K562 (cell line): Measurements from ENCODE around the gene SIAE. TPM values are rescaled to one million over a fixed set of nuclear protein-coding genes. Genes with fewer than 3 reads are reported as not detected.

Experiments
- ARID1B ChIP-seq: fragments of 450-650 bp; IDR thresholded peaks from 2 replicates; pipeline ENCODE4 v1.6.1; 2016; ENCODE audit warnings: antibody characterized with exemption, mild to moderate bottlenecking, inconsistent platforms
- C11orf30 ChIP-seq: fragments of 450-650 bp; IDR thresholded peaks from 2 replicates; pipeline ENCODE4 v1.6.1; 2016; ENCODE audit warnings: low read depth, mild to moderate bottlenecking
- CBFB ChIP-seq: sonication (generic); formaldehyde crosslinking; IDR thresholded peaks from 2 replicates; pipeline ENCODE4 v1.4.0; 2020; ENCODE audit warnings: mild to moderate bottlenecking, missing genetic modification reagents
- CBX3 ChIP-seq, 2 experiments: IDR thresholded peaks; 1 replicate in 1 of 2; 2 replicates in 1 of 2; pipeline ENCODE4 v1.6.1; 2012; ENCODE audit warnings: inconsistent platforms in 2 of 2, low read length in 2 of 2, borderline replicate concordance in 1 of 2, control low read depth in 1 of 2
- CCAR2 ChIP-seq: fragments of 200-400 bp; formaldehyde crosslinking; IDR thresholded peaks from 2 replicates; pipeline ENCODE4 v1.6.1; 2017; ENCODE audit warnings: mild to moderate bottlenecking, low read depth, low read length
- COPS2 ChIP-seq: fragments of 450-650 bp; conservative IDR thresholded peaks from 2 replicates; pipeline ENCODE4 v1.6.1; 2016; ENCODE audit warnings: mild to moderate bottlenecking, moderate library complexity
- CREB1 ChIP-seq, 2 experiments: sonication (generic) in 1 of 2; formaldehyde crosslinking in 1 of 2; IDR thresholded peaks; 2 replicates each; pipeline versions ENCODE4 v1.6.1 to v1.8.0; 2012 to 2022; ENCODE audit warnings: inconsistent platforms in 1 of 2, mild to moderate bottlenecking in 1 of 2, missing genetic modification reagents in 1 of 2, moderate library complexity in 1 of 2
- EP400 ChIP-seq: fragments of 450-650 bp; IDR thresholded peaks from 2 replicates; pipeline ENCODE4 v1.6.1; 2017; ENCODE audit warnings: antibody characterized with exemption, mild to moderate bottlenecking, moderate library complexity
- FOXA1 ChIP-seq: fragments of 450-650 bp; IDR thresholded peaks from 2 replicates; pipeline ENCODE4 v1.6.1; 2016; ENCODE audit warnings: mild to moderate bottlenecking, borderline replicate concordance
- GATAD2A ChIP-seq: fragments of 450-650 bp; IDR thresholded peaks from 2 replicates; pipeline ENCODE4 v1.6.1; 2017
- HCFC1 ChIP-seq: IDR thresholded peaks from 2 replicates; pipeline ENCODE4 v1.6.1; 2012; ENCODE audit warnings: low read depth, low read length, improper control_type of control experiment
- HDAC1 ChIP-seq, 2 experiments: fragments of 450-650 bp; IDR thresholded peaks; 2 replicates each; pipeline ENCODE4 v1.6.1; 2016 to 2017; ENCODE audit warnings: inconsistent platforms in 1 of 2, mild to moderate bottlenecking in 1 of 2, moderate library complexity in 1 of 2
- HNRNPUL1 ChIP-seq: fragments of 200-400 bp; formaldehyde crosslinking; IDR thresholded peaks from 2 replicates; pipeline ENCODE4 v1.6.1; 2017; ENCODE audit warnings: low read length
- MCM3 ChIP-seq: fragments of 450-650 bp; IDR thresholded peaks from 2 replicates; pipeline ENCODE4 v1.6.1; 2016
- MXI1 ChIP-seq: IDR thresholded peaks from 2 replicates; pipeline ENCODE4 v1.6.1; 2011; ENCODE audit warnings: low read depth, mild to moderate bottlenecking, improper control_type of control experiment, low read length
- NCOA4 ChIP-seq: fragments of 450-650 bp; IDR thresholded peaks from 2 replicates; pipeline ENCODE4 v1.6.1; 2018; ENCODE audit warnings: mild to moderate bottlenecking; ENCODE audit not compliant: partially characterized antibody
- NCOR1 ChIP-seq: fragments of 450-650 bp; IDR thresholded peaks from 2 replicates; pipeline ENCODE4 v1.6.1; 2016; ENCODE audit warnings: mild to moderate bottlenecking, moderate library complexity
- POLR2AphosphoS5 ChIP-seq: IDR thresholded peaks from 2 replicates; pipeline ENCODE4 v1.6.1; 2011; ENCODE audit warnings: mild to moderate bottlenecking, low read depth, low read length, moderate library complexity; ENCODE audit not compliant: control insufficient read depth, insufficient read depth
- TAL1 ChIP-seq: fragments of 450-650 bp; IDR thresholded peaks from 2 replicates; pipeline ENCODE4 v1.6.1; 2016; ENCODE audit warnings: mild to moderate bottlenecking
- ZNF124 ChIP-seq: sonication (generic); formaldehyde crosslinking; IDR thresholded peaks from 2 replicates; pipeline ENCODE4 v1.8.1; 2022; ENCODE audit warnings: missing genetic modification reagents
- ZNF224 ChIP-seq: sonication (generic); formaldehyde crosslinking; IDR thresholded peaks from 2 replicates; pipeline ENCODE4 v1.8.0; 2022; ENCODE audit warnings: mild to moderate bottlenecking, missing genetic modification reagents
- polyA plus RNA-seq, 8 experiments: library from polyadenylated mRNA; depleted of rRNA in 4 of 8; stranded (reverse) in 5 of 8; unstranded in 3 of 8; fragments of >200 nt; fragmentation: Nextera tagmentation in 2 of 8; fragmentation: Illumina TruSeq in 1 of 8; extraction: Ambion mirVana in 2 of 8; extraction: Trizol in 1 of 8; gene quantifications; 2 replicates each; pipeline versions ENCODE4 v1.2.1 to v1.2.3, GENCODE V29; 2011 to 2014; ENCODE audit warnings: inconsistent platforms in 1 of 8, missing spikeins in 1 of 8
- total RNA-seq, 7 experiments: library from RNA; depleted of rRNA in 6 of 7; stranded (reverse); fragments of >200 nt in 6 of 7; fragmentation: Illumina TruSeq in 2 of 7; extraction: Trizol in 2 of 7; gene quantifications; 2 replicates each; pipeline versions ENCODE4 v1.2.1 to v1.2.3, GENCODE V29; 2011 to 2021; ENCODE audit warnings: low replicate concordance in 1 of 7
- TF ChIP-seq, protein P1 (sequence below): fragments of 250-450 bp; sonication (Bioruptor Pico); IDR thresholded peaks from 2 replicates; pipeline ENCODE4 v1.4.0; 2020
- TF ChIP-seq, protein P2 (sequence below): fragments of 250-450 bp; sonication (Bioruptor Pico); IDR thresholded peaks from 2 replicates; pipeline ENCODE4 v1.5.0; 2021
- TF ChIP-seq, protein P3 (sequence below), 3 experiments: fragments of 200-800 bp in 1 of 3; fragments of 250-450 bp in 1 of 3; fragments of 450-650 bp in 1 of 3; sonication (Bioruptor Pico) in 1 of 3; sonication (Bioruptor generic) in 1 of 3; formaldehyde crosslinking in 1 of 3; IDR thresholded peaks; 2 replicates each; pipeline versions ENCODE4 v1.6.1 to v1.8.0; 2016 to 2022; ENCODE audit warnings: mild to moderate bottlenecking in 2 of 3, missing genetic modification characterization in 2 of 3, missing compliant biosample characterization in 1 of 3, moderate library complexity in 1 of 3

SIAE gene
- total and polyA plus RNA-seq, 9 of the 15 experiments (the other 6 are each of a cell fraction or from before 2014, with no cell fraction given): 0.89 to 9.6 (median 3.7) TPM

DNA sequence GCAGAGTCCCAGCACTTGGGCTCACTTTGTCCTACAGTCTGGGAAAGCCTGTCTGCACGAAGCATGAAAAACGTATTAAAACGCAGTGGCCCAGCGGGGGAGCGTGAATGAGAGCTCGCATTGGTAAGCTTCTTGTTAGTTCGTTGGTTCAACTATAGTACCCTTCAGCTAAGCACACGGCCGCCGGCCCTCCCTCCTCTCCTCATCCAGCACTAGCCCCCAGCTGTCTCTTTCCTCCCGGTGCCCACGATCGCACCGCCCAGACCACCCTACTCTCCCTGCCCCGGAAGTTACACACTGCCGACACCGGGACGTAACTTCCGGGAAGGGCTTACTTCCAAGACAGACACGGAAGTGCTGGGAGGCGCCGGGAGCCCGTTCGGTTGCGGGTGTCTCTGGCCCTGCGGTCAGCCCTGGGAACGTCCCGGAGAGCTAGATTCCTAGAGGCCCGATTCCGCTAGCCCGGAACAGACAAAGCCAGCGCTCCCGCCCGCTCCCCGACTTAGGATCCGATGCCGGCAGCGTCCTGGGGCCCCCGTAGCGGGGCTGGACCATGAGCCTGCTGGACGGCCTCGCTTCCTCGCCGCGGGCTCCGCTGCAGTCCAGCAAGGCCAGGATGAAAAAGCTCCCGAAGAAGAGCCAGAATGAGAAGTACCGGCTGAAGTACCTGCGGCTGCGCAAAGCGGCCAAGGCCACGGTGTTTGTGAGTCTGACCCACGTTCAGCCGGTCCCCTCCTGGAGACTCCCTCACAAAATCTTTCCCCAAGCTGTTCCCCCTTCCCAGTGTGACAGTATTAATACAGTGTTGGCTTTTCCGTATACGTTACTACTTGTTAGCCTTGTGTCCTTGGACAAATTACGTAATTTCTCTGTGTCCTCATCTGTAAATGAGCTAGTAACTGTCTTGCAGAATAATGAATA is 50.7 kb downstream of the SIAE start, which contains the start of gene TBRG1 (continued):
- TF ChIP-seq POLR2AphosphoS5: peak; percentile 93
- TF ChIP-seq CBFB (CRISPR knock-in tag): no peak
- TF ChIP-seq NCOR1: peak; percentile 20; the same call in 1 of the 2 replicates
- TF ChIP-seq NCOA4: no peak
- TF ChIP-seq ZNF224: no peak
- TF ChIP-seq GATAD2A: no peak
- TF ChIP-seq, protein P1, sequence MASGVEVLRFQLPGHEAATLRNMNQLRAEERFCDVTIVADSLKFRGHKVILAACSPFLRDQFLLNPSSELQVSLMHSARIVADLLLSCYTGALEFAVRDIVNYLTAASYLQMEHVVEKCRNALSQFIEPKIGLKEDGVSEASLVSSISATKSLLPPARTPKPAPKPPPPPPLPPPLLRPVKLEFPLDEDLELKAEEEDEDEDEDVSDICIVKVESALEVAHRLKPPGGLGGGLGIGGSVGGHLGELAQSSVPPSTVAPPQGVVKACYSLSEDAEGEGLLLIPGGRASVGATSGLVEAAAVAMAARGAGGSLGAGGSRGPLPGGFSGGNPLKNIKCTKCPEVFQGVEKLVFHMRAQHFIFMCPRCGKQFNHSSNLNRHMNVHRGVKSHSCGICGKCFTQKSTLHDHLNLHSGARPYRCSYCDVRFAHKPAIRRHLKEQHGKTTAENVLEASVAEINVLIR (CRISPR knock-in tag): peak; percentile 83
- no peak for TF ChIP-seq MCM3
- TF ChIP-seq C11orf30: peak; percentile 62
- TF ChIP-seq HNRNPUL1: no peak
- TF ChIP-seq ARID1B: peak; percentile 6
- TF ChIP-seq EP400: peak; percentile 86
- TF ChIP-seq HDAC1 (IDR thresholded peaks at IDR 0.05): peak in 1 of 2 experiments; percentile 71; a peak in 2 of 4 replicates
- TF ChIP-seq MXI1: no peak
- TF ChIP-seq, protein P2, sequence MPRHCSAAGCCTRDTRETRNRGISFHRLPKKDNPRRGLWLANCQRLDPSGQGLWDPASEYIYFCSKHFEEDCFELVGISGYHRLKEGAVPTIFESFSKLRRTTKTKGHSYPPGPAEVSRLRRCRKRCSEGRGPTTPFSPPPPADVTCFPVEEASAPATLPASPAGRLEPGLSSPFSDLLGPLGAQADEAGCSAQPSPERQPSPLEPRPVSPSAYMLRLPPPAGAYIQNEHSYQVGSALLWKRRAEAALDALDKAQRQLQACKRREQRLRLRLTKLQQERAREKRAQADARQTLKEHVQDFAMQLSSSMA (CRISPR knock-in tag): peak; percentile 46; the same call in 1 of the 2 replicates
- TF ChIP-seq COPS2: no peak
- peak in 1 of 2 experiments; percentile 83; a peak in 1 of 3 replicates for TF ChIP-seq CBX3 (IDR thresholded peaks at IDR 0.05; ENCODE audit: borderline replicate concordance in 1 of 2, low read length in 2 of 2)
- TF ChIP-seq CREB1 (IDR thresholded peaks at IDR 0.05): peak; percentile 92
- TF ChIP-seq CREB1 (CRISPR knock-in tag; IDR thresholded peaks at IDR 0.05): peak; percentile 84
- no peak for TF ChIP-seq CCAR2
- TF ChIP-seq FOXA1: no peak
- TF ChIP-seq, protein P3, sequence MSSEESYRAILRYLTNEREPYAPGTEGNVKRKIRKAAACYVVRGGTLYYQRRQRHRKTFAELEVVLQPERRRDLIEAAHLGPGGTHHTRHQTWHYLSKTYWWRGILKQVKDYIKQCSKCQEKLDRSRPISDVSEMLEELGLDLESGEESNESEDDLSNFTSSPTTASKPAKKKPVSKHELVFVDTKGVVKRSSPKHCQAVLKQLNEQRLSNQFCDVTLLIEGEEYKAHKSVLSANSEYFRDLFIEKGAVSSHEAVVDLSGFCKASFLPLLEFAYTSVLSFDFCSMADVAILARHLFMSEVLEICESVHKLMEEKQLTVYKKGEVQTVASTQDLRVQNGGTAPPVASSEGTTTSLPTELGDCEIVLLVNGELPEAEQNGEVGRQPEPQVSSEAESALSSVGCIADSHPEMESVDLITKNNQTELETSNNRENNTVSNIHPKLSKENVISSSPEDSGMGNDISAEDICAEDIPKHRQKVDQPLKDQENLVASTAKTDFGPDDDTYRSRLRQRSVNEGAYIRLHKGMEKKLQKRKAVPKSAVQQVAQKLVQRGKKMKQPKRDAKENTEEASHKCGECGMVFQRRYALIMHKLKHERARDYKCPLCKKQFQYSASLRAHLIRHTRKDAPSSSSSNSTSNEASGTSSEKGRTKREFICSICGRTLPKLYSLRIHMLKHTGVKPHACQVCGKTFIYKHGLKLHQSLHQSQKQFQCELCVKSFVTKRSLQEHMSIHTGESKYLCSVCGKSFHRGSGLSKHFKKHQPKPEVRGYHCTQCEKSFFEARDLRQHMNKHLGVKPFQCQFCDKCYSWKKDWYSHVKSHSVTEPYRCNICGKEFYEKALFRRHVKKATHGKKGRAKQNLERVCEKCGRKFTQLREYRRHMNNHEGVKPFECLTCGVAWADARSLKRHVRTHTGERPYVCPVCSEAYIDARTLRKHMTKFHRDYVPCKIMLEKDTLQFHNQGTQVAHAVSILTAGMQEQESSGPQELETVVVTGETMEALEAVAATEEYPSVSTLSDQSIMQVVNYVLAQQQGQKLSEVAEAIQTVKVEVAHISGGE (CRISPR knock-in tag; IDR thresholded peaks at IDR 0.05): peak in 2 of 3 experiments; percentile 76 to 93; a peak in 5 of 6 replicates
- TF ChIP-seq TAL1: no peak
- TF ChIP-seq HCFC1: peak; percentile 70
- TF ChIP-seq ZNF124 (CRISPR knock-in tag): no peak
